Hepatocyte (in vitro differentiated cells): ENCODE data around the gene ARHGAP10. TPM values are rescaled to one million over a fixed set of nuclear protein-coding genes. Genes with fewer than 3 reads are reported as not detected.
"Not testable (repeated sequence)": the region's sequence is repeated elsewhere in the genome, so short reads cannot be mapped to it uniquely, and the experiment has no call there.

Experiments used
- DNase-seq: peaks from one replicate; pipeline ENCODE4 v3.0.0-alpha.2; 2016; ENCODE audit warnings: low spot score
- H2AFZ ChIP-seq: fragments of 200-600 bp; sonication (generic); 2 replicates; pipeline ENCODE4 v1.6.0; 2016; ENCODE audit warnings: antibody characterized with exemption, mild to moderate bottlenecking
- H3K27ac ChIP-seq: fragments of 200-600 bp; sonication (generic); 2 replicates; pipeline ENCODE4 v1.5.1; 2016; ENCODE audit warnings: mild to moderate bottlenecking
- H3K27me3 ChIP-seq: fragments of 200-600 bp; sonication (generic); 2 replicates; pipeline ENCODE4 v1.6.1; 2016
- H3K36me3 ChIP-seq: fragments of 200-600 bp; sonication (generic); replicated peaks from 2 replicates; pipeline ENCODE4 v1.5.1; 2016; ENCODE audit warnings: low read depth; ENCODE audit not compliant: insufficient read depth
- H3K4me1 ChIP-seq: fragments of 200-600 bp; sonication (generic); 2 replicates; pipeline ENCODE4 v1.5.1; 2016; ENCODE audit warnings: mild to moderate bottlenecking, moderate library complexity; ENCODE audit not compliant: insufficient read depth
- H3K4me2 ChIP-seq: fragments of 200-600 bp; sonication (generic); 2 replicates; pipeline ENCODE4 v1.6.0; 2016
- H3K4me3 ChIP-seq: fragments of 200-600 bp; sonication (generic); 2 replicates; pipeline ENCODE4 v1.5.1; 2016; ENCODE audit warnings: mild to moderate bottlenecking
- H3K79me2 ChIP-seq: fragments of 200-600 bp; sonication (generic); 2 replicates; pipeline ENCODE4 v1.6.0; 2017; ENCODE audit warnings: mild to moderate bottlenecking
- H3K9me2 ChIP-seq: fragments of 200-600 bp; sonication (generic); replicated peaks from 2 replicates; pipeline ENCODE4 v1.6.0; 2017; ENCODE audit warnings: mild to moderate bottlenecking; ENCODE audit not compliant: insufficient read depth
- H3K9me3 ChIP-seq: fragments of 200-600 bp; sonication (generic); 2 replicates; pipeline ENCODE4 v1.5.1; 2016; ENCODE audit warnings: low read depth, mild to moderate bottlenecking
- H4K20me1 ChIP-seq: fragments of 200-600 bp; sonication (generic); 2 replicates; pipeline ENCODE4 v1.6.0; 2016; ENCODE audit warnings: mild to moderate bottlenecking; ENCODE audit not compliant: insufficient read depth, poor library complexity, severe bottlenecking
- CTCF ChIP-seq: fragments of 200-600 bp; sonication (generic); IDR thresholded peaks from 2 replicates; pipeline ENCODE4 v1.5.1; 2016; ENCODE audit warnings: antibody characterized with exemption, mild to moderate bottlenecking; ENCODE audit not compliant: poor library complexity
- EZH2 ChIP-seq: fragments of 200-600 bp; sonication (generic); IDR thresholded peaks from 2 replicates; pipeline ENCODE4 v1.6.1; 2016; ENCODE audit warnings: antibody characterized with exemption, mild to moderate bottlenecking, borderline replicate concordance
- EZH2phosphoT487 ChIP-seq: fragments of 200-600 bp; sonication (generic); IDR thresholded peaks from one replicate; pipeline ENCODE4 v1.6.1; 2018; ENCODE audit warnings: antibody characterized with exemption, mild to moderate bottlenecking, low read depth, moderate library complexity; ENCODE audit not compliant: unreplicated experiment, severe bottlenecking
- WGBS: methylation state at CpG from one replicate; pipeline ENCODE4 v1.1.6; 2016; ENCODE audit warnings: low lambda C conversion rate; ENCODE audit errors: missing lambda C conversion rate; 5-methylcytosine and 5-hydroxymethylcytosine counted together
- polyA plus RNA-seq: library from polyadenylated mRNA; unstranded; fragments of >200 nt; fragmentation: Nextera tagmentation; extraction: Ambion mirVana; gene quantifications from 2 replicates; pipeline ENCODE4 v1.2.1, GENCODE V29; 2016
- total RNA-seq: library from RNA; depleted of rRNA; stranded (reverse); fragments of >200 nt; gene quantifications from 2 replicates; pipeline ENCODE4 v1.2.3, GENCODE V29; 2014

Gene ARHGAP10
- total and polyA plus RNA-seq, 2 experiments from 2014 or later: 16.8 to 23.4 TPM

DNA sequence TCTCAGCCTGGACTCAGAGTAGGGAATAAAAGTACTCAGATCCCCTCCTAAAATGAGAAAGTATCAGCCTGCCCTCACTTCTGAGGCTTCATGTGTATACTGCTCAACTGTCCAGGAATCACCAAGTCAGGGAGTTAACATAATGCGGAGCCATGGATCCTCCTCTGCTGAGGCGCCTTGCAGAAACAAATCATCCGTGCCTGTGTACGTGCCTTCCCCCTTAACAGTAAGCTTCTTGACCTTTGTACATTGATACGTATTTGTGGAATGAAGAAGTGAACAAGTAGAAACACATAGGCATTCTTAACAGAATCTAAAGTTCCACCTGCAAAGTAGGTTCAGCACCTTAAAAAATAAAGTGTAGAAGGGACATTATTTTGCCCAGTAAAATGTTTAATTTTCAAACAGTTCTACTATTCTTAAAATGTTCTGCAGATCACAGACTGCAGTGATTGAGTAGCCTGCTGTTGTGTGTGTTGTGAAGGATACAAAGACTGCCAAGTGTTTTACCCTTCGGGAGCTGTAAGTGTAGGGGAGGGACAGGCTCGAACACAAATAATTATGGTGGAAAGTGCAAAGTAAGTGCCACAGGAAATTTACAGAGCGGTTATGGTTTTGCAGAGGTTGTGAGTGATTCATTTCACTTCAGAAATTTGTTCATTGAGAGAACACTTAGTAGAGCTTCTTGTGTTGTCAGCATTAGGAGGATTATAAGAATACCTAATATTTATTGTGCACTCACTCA, 61.9 kb downstream of the ARHGAP10 start:
- Histone ChIP-seq H3K79me2 (peaks cover 67% of the 10 kb centered on the region), H3K27ac (peak overlapping the region; percentile 82), H3K9me3 (no peaks in the 10 kb centered on the region), H3K27me3 (no peaks in the 10 kb centered on the region), H3K4me2 (peak overlapping the region; percentile 64), H3K4me1 (peaks cover 18% of the 10 kb centered on the region), H3K36me3 (no peaks in the 10 kb centered on the region), H2AFZ (no peak overlapping the region), H4K20me1 (no peaks in the 10 kb centered on the region), H3K9me2 (no peaks in the 10 kb centered on the region), H3K4me3 (no peak overlapping the region)
- TF ChIP-seq EZH2phosphoT487: no peak
- TF ChIP-seq CTCF: no peak
- no peak for TF ChIP-seq EZH2
- peak; percentile 47 for DNase-seq
- WGBS: 43% methylated on average over 8 of the region's 8 CpGs

DNA sequence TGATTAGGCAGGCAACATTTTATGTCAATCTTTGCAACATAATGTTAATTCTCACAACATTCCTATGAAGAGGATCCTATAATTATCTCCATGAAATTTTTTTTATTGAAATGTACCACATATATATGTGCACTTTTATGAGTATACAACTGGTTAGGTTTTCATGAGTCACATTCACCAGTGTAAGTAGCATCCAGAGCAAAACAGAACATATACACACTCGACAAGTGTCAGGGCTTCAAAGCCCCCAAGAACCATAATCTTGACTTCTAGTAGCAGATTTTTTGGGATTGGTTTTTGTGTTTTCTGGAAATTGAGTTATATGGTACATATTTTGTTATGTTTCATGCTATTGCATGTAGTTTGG, 62.4 kb downstream of the ARHGAP10 start:
- no peaks in the 10 kb centered on the region for H3K36me3 ChIP-seq
- no peaks in the 10 kb centered on the region for H4K20me1 ChIP-seq
- H3K4me3 ChIP-seq: no peak overlapping the region
- H3K4me1 ChIP-seq: peaks cover 14% of the 10 kb centered on the region
- H3K9me2 ChIP-seq: no peaks in the 10 kb centered on the region
- H3K27me3 ChIP-seq: no peaks in the 10 kb centered on the region
- no peak overlapping the region for H2AFZ ChIP-seq
- DNase-seq: no peak
- 89% methylated on average over 1 of the region's 1 CpG for WGBS
- no peaks in the 10 kb centered on the region for H3K9me3 ChIP-seq
- peaks cover 67% of the 10 kb centered on the region for H3K79me2 ChIP-seq
- H3K27ac ChIP-seq: peak overlapping the region; percentile 82
- H3K4me2 ChIP-seq: peak overlapping the region; percentile 64
- TF ChIP-seq EZH2phosphoT487: no peak
- no peak for TF ChIP-seq CTCF
- TF ChIP-seq EZH2: no peak

- H3K79me2 ChIP-seq: peaks cover 69% of the 10 kb centered on the region
- no peaks in the 10 kb centered on the region for H3K36me3 ChIP-seq
- H3K4me1 ChIP-seq: peaks cover 14% of the 10 kb centered on the region
- H3K4me2 ChIP-seq: no peak overlapping the region
- H3K9me2 ChIP-seq: no peaks in the 10 kb centered on the region
- peak overlapping the region; percentile 82 for H3K27ac ChIP-seq
- TF ChIP-seq CTCF (no peak), EZH2 (no peak)
- H3K4me3 ChIP-seq: no peak overlapping the region
- H3K27me3 ChIP-seq: no peaks in the 10 kb centered on the region
- H2AFZ ChIP-seq: no peak overlapping the region
- H4K20me1 ChIP-seq: no peaks in the 10 kb centered on the region
- no peaks in the 10 kb centered on the region for H3K9me3 ChIP-seq
- DNase-seq: no peak
- 67% methylated on average over 5 of the region's 5 CpGs for WGBS
Measured at GRCh38 chr4:147794787-147795413, 63.0 kb downstream of the ARHGAP10 start.

DNA sequence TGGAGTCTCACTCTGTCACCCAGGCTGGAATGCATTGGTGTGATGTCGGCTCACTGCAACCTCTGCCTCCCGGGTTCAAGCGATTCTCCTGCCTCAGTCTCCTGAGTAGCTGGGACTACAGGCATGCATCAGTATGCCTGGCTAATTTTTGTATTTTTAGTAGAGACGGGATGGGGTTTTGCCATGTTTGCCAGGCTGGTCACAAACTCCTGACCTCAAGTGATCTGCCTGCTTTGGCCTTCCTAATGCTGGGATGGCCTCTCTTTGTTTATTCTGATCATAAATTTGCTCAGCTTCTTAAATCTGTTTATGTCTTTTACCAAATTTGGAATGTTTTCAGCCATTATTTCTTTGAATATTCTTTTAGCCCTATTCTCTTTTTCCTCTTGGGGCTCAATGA, 67.2 kb downstream of the ARHGAP10 start:
- WGBS: 87% methylated on average over 4 of the region's 4 CpGs
- not testable (repeated sequence) for H4K20me1 ChIP-seq, H3K4me2 ChIP-seq, H3K36me3 ChIP-seq, H3K9me3 ChIP-seq, DNase-seq, H3K27me3 ChIP-seq, H3K27ac ChIP-seq, H3K4me3 ChIP-seq, H2AFZ ChIP-seq, H3K9me2 ChIP-seq, H3K4me1 ChIP-seq
- H3K79me2 ChIP-seq: peaks cover 73% of the 10 kb centered on the region
